Esophagus (tissue), 2 donors: ENCODE results near the gene TSHZ1. TPM values are rescaled to one million over a fixed set of nuclear protein-coding genes. Genes with fewer than 3 reads are reported as not detected.

Experiments used
- H3K27ac ChIP-seq, 2 donors: one replicate each; pipeline ENCODE4 v1.5.1; 2013; ENCODE audit warnings: low read depth in 2 of 2, mild to moderate bottlenecking in 2 of 2, inconsistent platforms in 1 of 2, low read length in 1 of 2, moderate library complexity in 1 of 2
- H3K27me3 ChIP-seq, 2 donors: one replicate each; pipeline ENCODE4 v1.6.1; 2013; ENCODE audit warnings: low read length in 2 of 2, control low read depth in 1 of 2, mild to moderate bottlenecking in 1 of 2; ENCODE audit not compliant: insufficient read depth in 2 of 2, control insufficient read depth in 1 of 2
- H3K36me3 ChIP-seq, 2 donors: one replicate each; pipeline ENCODE4 v1.6.1; 2013; ENCODE audit warnings: low read length in 1 of 2; ENCODE audit not compliant: control insufficient read depth in 2 of 2, insufficient read depth in 2 of 2
- H3K4me1 ChIP-seq, 2 donors: one replicate each; pipeline ENCODE4 v1.6.1; 2013; ENCODE audit warnings: low read length in 1 of 2; ENCODE audit not compliant: control insufficient read depth in 2 of 2, insufficient read depth in 2 of 2
- H3K4me3 ChIP-seq, 2 donors: one replicate each; pipeline ENCODE4 v1.5.1; 2013; ENCODE audit warnings: low read length in 2 of 2, mild to moderate bottlenecking in 2 of 2, low read depth in 1 of 2, moderate library complexity in 1 of 2
- H3K9me3 ChIP-seq, 2 donors: one replicate each; pipeline ENCODE4 v1.6.1; 2013; ENCODE audit warnings: mild to moderate bottlenecking in 2 of 2, low read depth in 1 of 2, low read length in 1 of 2, moderate library complexity in 1 of 2; ENCODE audit not compliant: control insufficient read depth in 2 of 2, insufficient read depth in 1 of 2
- WGBS, 2 donors: extraction: QIAGEN DNeasy Blood & Tissue Kit; methylation state at CpG; one replicate each; pipeline ENCODE4 v1.1.7; 2013; 5-methylcytosine and 5-hydroxymethylcytosine counted together
- polyA plus RNA-seq, 2 donors: library from polyadenylated mRNA; stranded (reverse); fragments of 200-250 nt; gene quantifications; one replicate each; pipeline ENCODE4 v1.2.3, GENCODE V29; 2013
- donor health status: healthy with polysubstance abuse.
- donor health status: Bipolar disorder and iron deficiency.

TSHZ1 gene
- polyA plus RNA-seq, 2 donors, result 4.7 to 6.7 TPM

DNA sequence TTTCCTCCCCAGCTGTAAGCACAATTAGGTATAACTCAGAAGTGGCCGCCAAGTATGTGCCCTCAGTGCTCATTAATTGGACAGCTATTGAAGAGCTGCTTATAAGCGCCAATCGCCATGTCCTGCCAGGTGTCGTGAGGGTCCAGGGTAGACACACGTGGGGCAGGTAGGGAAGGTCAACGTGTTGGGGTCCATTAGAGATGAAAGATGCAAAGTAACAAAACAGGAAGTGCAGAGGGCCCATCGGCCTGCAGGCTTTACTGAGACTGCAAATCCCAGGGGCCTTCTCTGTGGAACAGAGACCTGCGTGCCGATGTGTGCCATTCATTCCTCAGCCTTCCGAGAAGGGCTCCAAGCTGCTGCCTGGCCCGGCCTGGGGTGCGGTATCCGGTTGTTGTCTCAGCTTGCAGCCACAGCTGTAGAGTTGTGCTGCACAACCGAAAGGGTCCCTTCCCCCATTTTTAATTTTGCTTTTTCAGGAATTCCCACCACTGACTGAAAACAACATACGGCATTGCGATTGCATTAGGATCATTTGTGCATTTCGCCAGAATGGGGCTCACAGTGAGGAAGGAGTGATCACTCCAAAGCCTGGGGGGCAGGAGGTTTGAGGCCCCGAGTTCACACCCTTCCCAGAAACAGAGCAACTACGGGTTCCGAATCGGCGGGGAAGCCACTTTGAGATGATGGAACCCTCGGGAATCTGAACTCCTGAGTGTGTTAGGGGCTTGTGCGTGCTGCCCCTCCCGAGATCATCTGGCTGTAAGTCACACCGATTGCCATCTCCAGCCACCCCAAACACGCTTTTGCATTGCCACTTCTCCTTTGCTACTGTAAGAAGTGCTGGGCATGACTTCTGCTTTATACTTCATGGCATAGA lies 94.3 kb downstream of the TSHZ1 start:
- H3K27me3 ChIP-seq, result no peaks in the 10 kb centered on the region
- H3K27ac ChIP-seq, result no peak overlapping the region
- no peak overlapping the region for H3K4me3 ChIP-seq
- no peaks in the 10 kb centered on the region for H3K36me3 ChIP-seq
- no peaks in the 10 kb centered on the region for H3K4me1 ChIP-seq
- WGBS, 2 donors, result 86 to 92% methylated on average over 27 of the region's 27 CpGs
- H3K9me3 ChIP-seq, result peaks cover 0 to 3% of the 10 kb centered on the region in 2 donors

DNA sequence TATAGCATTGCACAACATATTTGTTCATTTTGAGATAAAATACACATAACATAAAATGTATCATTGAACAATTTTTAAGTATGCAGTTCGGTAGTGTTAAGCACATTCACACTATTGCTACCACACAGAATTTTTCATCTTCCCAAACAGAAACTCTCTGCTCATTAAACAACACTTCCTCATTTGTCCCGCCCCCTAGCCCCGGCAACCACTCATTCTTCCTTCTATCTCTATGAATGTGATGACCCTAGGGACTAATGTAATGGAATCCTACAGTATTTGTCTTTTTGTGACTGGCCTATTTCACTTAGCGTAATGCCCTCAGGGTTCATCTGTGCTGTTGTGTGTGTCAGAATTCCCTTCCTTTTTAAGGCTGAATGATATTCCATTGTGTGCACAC lies 95.4 kb downstream of the TSHZ1 start:
- Histone ChIP-seq H3K27me3 (no peaks in the 10 kb centered on the region), H3K36me3 (no peaks in the 10 kb centered on the region), H3K27ac (no peak overlapping the region), H3K4me3 (no peak overlapping the region), H3K4me1 (no peaks in the 10 kb centered on the region), H3K9me3 (peaks cover 0 to 3% of the 10 kb centered on the region in 2 donors)
- 89 to 93% methylated on average over 4 of the region's 4 CpGs for WGBS, 2 donors

DNA sequence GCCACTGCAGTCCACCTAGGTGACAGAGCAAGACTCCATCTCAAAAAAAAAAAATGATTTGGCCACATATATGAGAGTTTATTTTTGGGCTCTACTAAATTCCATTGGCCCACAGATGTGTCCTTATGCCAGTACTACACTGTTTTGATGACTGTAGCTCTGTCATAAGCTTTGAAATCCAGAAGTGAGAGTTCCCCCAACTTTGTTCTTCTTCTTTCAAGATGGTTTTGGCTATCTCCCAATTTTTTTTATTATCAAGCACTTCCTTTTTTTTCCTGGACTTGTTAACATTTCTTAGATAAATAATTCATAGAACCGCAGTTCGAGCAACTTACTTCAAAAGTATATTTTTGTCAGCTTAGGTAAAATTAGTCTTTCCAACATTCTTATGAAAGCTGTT lies 96.9 kb downstream of the TSHZ1 start:
- H3K9me3 ChIP-seq, result peaks cover 0 to 3% of the 10 kb centered on the region in 2 donors
- H3K27me3 ChIP-seq, result no peaks in the 10 kb centered on the region
- H3K4me3 ChIP-seq, result no peak overlapping the region
- H3K36me3 ChIP-seq, result no peaks in the 10 kb centered on the region
- H3K4me1 ChIP-seq, result no peaks in the 10 kb centered on the region
- no peak overlapping the region for H3K27ac ChIP-seq
- WGBS, 2 donors, result 59 to 64% methylated on average over 2 of the region's 2 CpGs

DNA sequence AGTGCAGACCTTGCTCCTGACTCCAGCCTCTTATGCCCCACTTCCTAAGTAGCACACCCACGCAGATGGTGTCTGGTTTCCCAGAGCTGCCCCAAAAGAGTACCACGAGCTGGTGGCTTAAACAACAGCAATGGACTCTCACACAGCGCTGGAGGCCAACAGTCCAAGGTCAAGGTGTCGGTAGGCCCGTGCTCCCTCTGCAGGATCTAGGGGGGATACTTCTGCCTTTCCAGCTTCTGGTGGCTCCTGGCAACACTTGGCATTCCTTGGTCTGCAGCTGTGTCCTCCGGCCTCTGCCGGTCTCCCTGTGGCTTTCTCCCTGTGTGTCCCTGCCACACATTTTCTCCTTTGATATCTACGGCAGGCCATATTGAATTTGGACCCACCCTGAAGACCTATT lies 99.0 kb downstream of the TSHZ1 start:
- H3K36me3 ChIP-seq, result no peaks in the 10 kb centered on the region
- peaks cover 0 to 3% of the 10 kb centered on the region in 2 donors for H3K9me3 ChIP-seq
- no peak overlapping the region for H3K27ac ChIP-seq
- no peak overlapping the region for H3K4me3 ChIP-seq
- H3K4me1 ChIP-seq, result no peaks in the 10 kb centered on the region
- 79 to 91% methylated on average over 8 of the region's 8 CpGs for WGBS, 2 donors
- no peaks in the 10 kb centered on the region for H3K27me3 ChIP-seq

DNA sequence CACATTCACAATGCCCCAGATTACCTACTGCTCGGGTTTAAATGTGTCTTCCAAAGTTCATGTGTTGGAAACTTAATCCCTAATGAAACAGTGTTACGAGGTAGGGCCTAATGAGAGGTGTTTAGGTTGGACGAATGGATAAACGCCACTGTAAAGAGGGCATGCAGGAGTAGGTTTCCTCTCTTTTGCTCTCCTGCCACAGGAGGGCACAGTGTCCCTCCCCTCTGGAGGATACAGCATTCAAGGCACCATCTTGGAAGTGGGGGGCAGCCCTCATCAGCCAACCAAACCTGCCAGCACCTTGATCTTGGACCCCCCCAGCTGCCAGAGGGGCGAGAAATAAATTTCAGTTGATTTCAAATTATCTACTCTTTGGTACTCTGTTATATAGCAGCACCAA lies 103.5 kb downstream of the TSHZ1 start:
- Histone ChIP-seq H3K36me3 (no peaks in the 10 kb centered on the region), H3K27ac (no peak overlapping the region), H3K4me1 (no peaks in the 10 kb centered on the region), H3K27me3 (no peaks in the 10 kb centered on the region), H3K4me3 (no peak overlapping the region), H3K9me3 (peaks cover 0 to 5% of the 10 kb centered on the region in 2 donors)
- 69 to 72% methylated on average over 5 of the region's 5 CpGs for WGBS, 2 donors

DNA sequence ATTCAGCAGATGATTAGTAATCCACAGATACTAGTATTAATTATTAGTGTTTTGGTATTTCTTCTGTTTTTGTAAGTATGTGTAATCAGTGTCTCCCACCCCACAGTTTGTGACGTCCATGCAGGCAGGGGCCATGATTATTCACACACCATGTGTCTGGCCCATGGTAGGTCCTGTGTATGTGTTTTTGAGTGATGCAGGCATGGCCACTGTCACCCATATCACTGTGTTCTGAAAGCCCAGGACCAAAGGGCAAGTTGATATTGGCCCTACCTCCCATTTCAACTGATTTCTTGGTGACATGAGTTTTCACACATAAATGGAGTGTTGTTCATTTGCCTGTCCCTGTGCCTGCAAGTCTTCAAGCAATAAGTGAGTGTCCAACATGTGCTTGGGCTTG lies 104.0 kb downstream of the TSHZ1 start:
- Histone ChIP-seq H3K9me3 (peaks cover 0 to 5% of the 10 kb centered on the region in 2 donors), H3K27ac (no peak overlapping the region), H3K4me3 (no peak overlapping the region), H3K4me1 (no peaks in the 10 kb centered on the region), H3K27me3 (no peaks in the 10 kb centered on the region), H3K36me3 (no peaks in the 10 kb centered on the region)
- 83 to 84% methylated on average over 1 of the region's 1 CpG for WGBS, 2 donors

DNA sequence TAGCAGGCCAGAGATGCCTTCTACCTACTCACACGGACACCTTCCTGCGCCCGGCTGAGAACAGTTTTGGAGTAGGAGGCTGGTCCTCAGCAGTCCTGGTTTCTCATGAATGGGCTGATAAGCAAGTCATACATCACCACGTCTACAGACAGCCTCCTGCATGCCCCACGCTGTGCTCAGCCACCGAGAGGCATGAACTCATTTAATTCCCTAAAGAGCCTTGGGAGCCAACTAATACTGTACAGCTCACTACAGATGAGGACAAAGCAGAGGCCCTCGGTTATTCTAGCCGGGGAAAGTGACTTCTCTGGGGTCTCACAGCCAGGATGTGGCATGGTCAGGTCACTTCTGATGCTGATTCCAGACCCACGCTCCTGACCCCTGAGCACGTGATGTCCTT lies 105.6 kb downstream of the TSHZ1 start:
- no peaks in the 10 kb centered on the region for H3K27me3 ChIP-seq
- WGBS, 2 donors, result 89 to 97% methylated on average over 10 of the region's 10 CpGs
- peaks cover 0 to 5% of the 10 kb centered on the region in 2 donors for H3K9me3 ChIP-seq
- no peaks in the 10 kb centered on the region for H3K4me1 ChIP-seq
- no peak overlapping the region for H3K27ac ChIP-seq
- H3K36me3 ChIP-seq, result no peaks in the 10 kb centered on the region
- no peak overlapping the region for H3K4me3 ChIP-seq

DNA sequence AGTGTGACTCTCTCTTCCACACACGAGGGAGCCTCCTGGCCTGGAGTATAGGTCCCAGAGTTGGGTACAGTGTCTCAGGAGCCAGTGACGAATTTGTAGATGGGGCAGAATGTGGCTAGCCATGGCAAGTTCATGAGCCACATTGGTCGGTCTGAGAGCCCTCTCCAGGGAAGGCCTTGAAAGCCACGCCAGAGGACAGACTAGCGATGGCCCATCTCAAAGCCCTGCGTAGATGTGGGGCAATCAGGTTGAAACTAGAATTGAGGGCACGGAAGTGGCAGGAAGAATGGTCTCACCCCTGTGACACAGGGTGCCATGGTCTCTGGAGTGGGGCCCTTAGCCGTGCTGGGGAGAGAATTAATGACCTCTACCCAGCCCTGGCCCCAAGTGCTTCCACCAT lies 106.2 kb downstream of the TSHZ1 start:
- Histone ChIP-seq H3K36me3 (no peaks in the 10 kb centered on the region), H3K27ac (no peak overlapping the region), H3K4me1 (no peaks in the 10 kb centered on the region), H3K4me3 (no peak overlapping the region), H3K27me3 (no peaks in the 10 kb centered on the region), H3K9me3 (peaks cover 0 to 5% of the 10 kb centered on the region in 2 donors)
- 91 to 95% methylated on average over 8 of the region's 8 CpGs for WGBS, 2 donors

DNA sequence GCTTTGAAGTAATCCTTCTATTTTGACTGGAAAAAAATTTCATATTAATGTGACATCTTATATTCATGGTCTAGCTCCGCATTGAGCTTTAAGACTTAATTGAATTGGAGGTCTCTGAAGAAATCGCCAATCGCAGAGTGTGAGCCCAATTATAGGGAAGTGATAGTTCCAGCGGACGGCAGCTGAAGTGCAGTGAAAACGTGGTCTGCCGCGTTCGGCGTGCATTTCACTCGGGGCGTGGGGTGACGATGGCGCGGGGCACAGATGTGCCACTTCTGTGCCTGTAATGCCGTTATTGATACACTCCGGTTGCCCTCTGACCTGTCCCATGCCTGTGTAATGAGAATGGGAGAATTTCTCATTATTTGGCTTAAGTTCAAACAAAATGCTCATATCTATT lies 106.7 kb downstream of the TSHZ1 start:
- no peaks in the 10 kb centered on the region for H3K36me3 ChIP-seq
- no peak overlapping the region for H3K4me3 ChIP-seq
- 93 to 96% methylated on average over 17 of the region's 17 CpGs for WGBS, 2 donors
- peaks cover 0 to 5% of the 10 kb centered on the region in 2 donors for H3K9me3 ChIP-seq
- no peaks in the 10 kb centered on the region for H3K4me1 ChIP-seq
- no peak overlapping the region for H3K27ac ChIP-seq
- H3K27me3 ChIP-seq, result no peaks in the 10 kb centered on the region

DNA sequence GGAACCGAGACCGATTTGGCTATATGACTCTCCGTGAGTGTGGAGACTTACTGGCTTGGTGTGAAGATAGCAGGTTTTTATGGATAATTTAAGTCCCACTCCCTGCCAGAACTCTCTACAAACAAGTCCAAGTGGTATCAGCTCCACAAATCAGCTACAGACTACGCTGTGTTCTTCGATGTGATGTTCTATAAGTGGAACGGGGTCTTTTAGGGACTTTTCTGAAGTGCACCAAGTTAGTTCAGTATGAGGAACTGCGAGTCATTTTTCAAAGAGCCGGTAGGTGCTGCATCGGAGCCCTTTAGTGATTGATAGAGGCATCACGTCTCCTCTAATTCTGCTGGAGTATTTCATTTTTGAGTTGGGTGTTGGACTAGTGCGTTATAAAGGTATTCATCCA lies 107.1 kb downstream of the TSHZ1 start:
- Histone ChIP-seq H3K4me3 (no peak overlapping the region), H3K36me3 (no peaks in the 10 kb centered on the region), H3K9me3 (peaks cover 0 to 5% of the 10 kb centered on the region in 2 donors), H3K27me3 (no peaks in the 10 kb centered on the region), H3K27ac (no peak overlapping the region), H3K4me1 (no peaks in the 10 kb centered on the region)
- WGBS, 2 donors, result 90 to 94% methylated on average over 11 of the region's 11 CpGs
